HFF-Myc (cell line): ENCODE data around the gene RSBN1L.
A peak's percentile ranks its signal among the peaks of the same experiment; 100 is the strongest.
"Not testable (repeated sequence)": the region's sequence is repeated elsewhere in the genome, so short reads cannot be mapped to it uniquely, and the experiment has no call there.

Experiments used
- DNase-seq: peaks from one replicate; pipeline ENCODE4 v3.0.0-alpha.2; 2011; ENCODE audit warnings: low read depth; ENCODE audit errors: extremely low read depth
- H3K4me3 ChIP-seq: replicated peaks from 2 replicates; pipeline ENCODE4 v1.5.1; 2011; ENCODE audit warnings: low read depth, mild to moderate bottlenecking, control low read depth, low read length
- CTCF ChIP-seq: IDR thresholded peaks from 2 replicates; pipeline ENCODE4 v1.5.1; 2012; ENCODE audit warnings: mild to moderate bottlenecking, low read depth, low read length, control low read depth; ENCODE audit errors: missing control alignments

RSBN1L gene

GRCh38 chr7:77697535-77697831 is 1.2 kb downstream of the RSBN1L start:
- peak overlapping the region; percentile 84 for H3K4me3 ChIP-seq
- no peak for DNase-seq
- TF ChIP-seq CTCF = no peak

GRCh38 chr7:77698042-77698625 is 1.9 kb downstream of the RSBN1L start:
- DNase-seq = no peak
- no peak for TF ChIP-seq CTCF
- peak overlapping the region; percentile 84 for H3K4me3 ChIP-seq

GRCh38 chr7:77699056-77699455 is 2.8 kb downstream of the RSBN1L start:
- peak overlapping the region; percentile 84 for H3K4me3 ChIP-seq
- no peak for TF ChIP-seq CTCF
- DNase-seq = no peak

- no peak for DNase-seq
- no peak for TF ChIP-seq CTCF
- no peak overlapping the region for H3K4me3 ChIP-seq
These were observed 6.3 kb downstream of the RSBN1L start for GRCh38 chr7:77702513-77702912.

- TF ChIP-seq CTCF = no peak
- no peak overlapping the region for H3K4me3 ChIP-seq
These were observed 6.8 kb downstream of the RSBN1L start for GRCh38 chr7:77702968-77703472.

GRCh38 chr7:77703669-77704068 is 7.4 kb downstream of the RSBN1L start:
- H3K4me3 ChIP-seq = not testable (repeated sequence)

More at GRCh38 chr7:77702968-77703472, 6.8 kb downstream of the RSBN1L start:
- DNase-seq = no peak

GRCh38 chr7:77707504-77707992 is 11.3 kb downstream of the RSBN1L start:
- DNase-seq = no peak
- H3K4me3 ChIP-seq = no peak overlapping the region
- TF ChIP-seq CTCF = no peak

More at GRCh38 chr7:77703669-77704068, 7.4 kb downstream of the RSBN1L start:
- DNase-seq = not testable (repeated sequence)
